Brain microvascular endothelial cell (primary cell): Measurements from ENCODE around the gene GPR62.

Experiments
- DNase-seq: peaks from one replicate; pipeline ENCODE4 v3.0.0-alpha.2; 2020
- H3K27ac ChIP-seq: fragments of 250-450 bp; sonication (Bioruptor Pico); 2 replicates; pipeline ENCODE4 v1.5.1; 2020; ENCODE audit warnings: mild to moderate bottlenecking, moderate library complexity
- H3K27me3 ChIP-seq: fragments of 250-450 bp; sonication (Bioruptor Pico); replicated peaks from 2 replicates; pipeline ENCODE4 v1.5.1; 2020; ENCODE audit warnings: mild to moderate bottlenecking
- H3K36me3 ChIP-seq: fragments of 250-450 bp; sonication (Bioruptor Pico); replicated peaks from 2 replicates; pipeline ENCODE4 v1.5.1; 2020; ENCODE audit warnings: mild to moderate bottlenecking
- H3K4me3 ChIP-seq: 2 replicates; pipeline ENCODE4 v1.5.1; 2011; ENCODE audit warnings: low read depth, mild to moderate bottlenecking, control low read depth, low read length, moderate library complexity
- CTCF ChIP-seq: IDR thresholded peaks from 2 replicates; pipeline ENCODE4 v1.5.1; 2011; ENCODE audit warnings: low read depth, mild to moderate bottlenecking, moderate library complexity, low read length, control low read depth, inconsistent platforms; ENCODE audit errors: missing control alignments
- in situ Hi-C: cut with HindIII; loops from 2 replicates; pipeline ENCODE4 v1.10.0; 2017; ENCODE audit warnings: low sequenced_read_pairs, low pct_ligation_motif_present

GPR62 gene

DNA sequence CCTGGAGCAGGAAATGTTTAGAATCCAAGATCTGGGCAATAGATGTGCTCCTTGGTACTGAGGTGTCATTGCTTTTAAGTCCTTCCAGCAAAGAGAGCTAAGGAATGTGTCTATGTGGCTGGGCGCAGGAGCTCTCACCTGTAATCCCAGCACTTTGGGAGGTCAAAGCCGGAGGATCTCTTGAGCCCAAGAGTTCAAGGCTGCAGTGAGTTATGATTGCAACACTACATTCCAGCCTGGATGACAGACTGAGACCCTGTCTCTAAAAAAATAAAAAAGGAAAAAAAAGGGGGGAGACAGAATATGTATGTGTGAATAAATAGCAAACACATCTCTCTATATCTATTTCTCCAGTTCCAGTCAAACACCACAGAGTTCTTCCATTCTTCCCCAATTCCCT, 4.3 kb upstream of the GPR62 start:
- no peaks in the 10 kb centered on the region for H3K27me3 ChIP-seq

DNA sequence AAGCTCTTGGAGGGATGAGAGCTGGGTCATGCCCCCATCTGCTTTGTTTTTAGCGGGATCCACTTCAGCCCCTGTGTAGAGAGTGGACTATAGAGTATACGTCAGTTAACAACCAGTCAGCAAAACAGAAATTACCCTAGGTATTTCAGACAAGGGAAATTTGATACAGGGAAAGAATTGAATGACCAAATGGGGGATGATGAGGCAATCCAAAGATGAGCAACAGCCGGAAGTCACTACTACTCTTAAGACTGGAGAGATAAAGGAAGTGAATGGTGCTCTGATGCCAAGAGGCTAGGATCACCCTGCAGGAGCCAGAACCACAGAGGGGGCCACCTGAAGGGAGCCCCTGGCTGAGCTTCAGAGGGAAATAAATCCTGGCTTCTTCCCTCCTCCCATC, 1.7 kb upstream of the GPR62 start:
- in situ Hi-C loops = no loop called here
- H3K4me3 ChIP-seq = no peak overlapping the region
- no peaks in the 10 kb centered on the region for H3K27me3 ChIP-seq
- H3K27ac ChIP-seq = no peak overlapping the region
- no peaks in the 10 kb centered on the region for H3K36me3 ChIP-seq
- TF ChIP-seq CTCF = no peak
- peak; percentile 67 for DNase-seq

More for the DNA sequence above, 4.3 kb upstream of the GPR62 start:
- no peak overlapping the region for H3K27ac ChIP-seq
- DNase-seq = no peak
- no peak overlapping the region for H3K4me3 ChIP-seq
- H3K36me3 ChIP-seq = no peaks in the 10 kb centered on the region
- in situ Hi-C loops = no loop called here
- no peak for TF ChIP-seq CTCF

DNA sequence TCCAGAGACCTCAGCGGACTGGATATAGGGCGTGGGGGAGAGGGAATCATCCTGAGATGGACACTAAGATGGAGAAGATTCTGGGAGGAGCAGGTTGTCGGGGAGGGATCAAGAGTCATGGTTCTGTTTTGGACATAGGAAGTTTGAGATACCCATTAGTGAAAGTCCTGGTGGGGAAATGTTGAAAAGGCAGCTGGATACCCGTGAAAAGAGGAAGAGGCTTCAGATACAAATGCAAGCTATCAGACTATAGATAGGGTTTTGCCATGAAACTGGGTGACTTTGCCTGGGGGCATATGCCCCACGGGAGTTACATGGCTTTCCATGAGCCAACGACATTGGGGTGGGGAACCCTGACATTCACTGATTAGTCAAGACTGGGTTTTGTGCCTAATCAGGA, 1.1 kb upstream of the GPR62 start:
- Histone ChIP-seq H3K27ac (no peak overlapping the region), H3K36me3 (no peaks in the 10 kb centered on the region), H3K27me3 (no peaks in the 10 kb centered on the region), H3K4me3 (no peak overlapping the region)
- no peak for TF ChIP-seq CTCF
- in situ Hi-C loops = no loop called here
- DNase-seq = no peak

DNA sequence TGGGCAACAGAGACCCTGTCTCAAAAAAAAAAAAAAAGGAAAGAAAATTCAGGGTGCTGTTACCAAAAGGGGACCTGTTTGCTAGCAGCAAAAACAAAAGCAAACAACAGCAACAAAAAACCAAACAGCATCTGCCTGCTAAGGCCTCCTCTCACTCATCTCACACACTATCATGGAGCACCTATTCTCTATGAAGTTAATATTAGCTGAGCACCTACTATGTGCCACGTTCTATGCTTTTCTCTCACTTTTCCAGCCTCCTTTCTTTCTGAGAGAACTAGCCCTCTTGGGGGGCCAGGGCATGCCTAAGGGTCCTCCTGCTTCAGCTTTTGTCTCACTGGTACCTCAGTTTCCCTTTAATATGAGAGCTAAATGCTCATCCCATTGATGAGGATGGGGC, 468 bp upstream of the GPR62 start:
- no peak overlapping the region for H3K27ac ChIP-seq
- no peak for DNase-seq
- no peaks in the 10 kb centered on the region for H3K27me3 ChIP-seq
- in situ Hi-C loops = no loop called here
- H3K36me3 ChIP-seq = peaks cover under 1% of the 10 kb centered on the region
- no peak for TF ChIP-seq CTCF
- H3K4me3 ChIP-seq = no peak overlapping the region

DNA sequence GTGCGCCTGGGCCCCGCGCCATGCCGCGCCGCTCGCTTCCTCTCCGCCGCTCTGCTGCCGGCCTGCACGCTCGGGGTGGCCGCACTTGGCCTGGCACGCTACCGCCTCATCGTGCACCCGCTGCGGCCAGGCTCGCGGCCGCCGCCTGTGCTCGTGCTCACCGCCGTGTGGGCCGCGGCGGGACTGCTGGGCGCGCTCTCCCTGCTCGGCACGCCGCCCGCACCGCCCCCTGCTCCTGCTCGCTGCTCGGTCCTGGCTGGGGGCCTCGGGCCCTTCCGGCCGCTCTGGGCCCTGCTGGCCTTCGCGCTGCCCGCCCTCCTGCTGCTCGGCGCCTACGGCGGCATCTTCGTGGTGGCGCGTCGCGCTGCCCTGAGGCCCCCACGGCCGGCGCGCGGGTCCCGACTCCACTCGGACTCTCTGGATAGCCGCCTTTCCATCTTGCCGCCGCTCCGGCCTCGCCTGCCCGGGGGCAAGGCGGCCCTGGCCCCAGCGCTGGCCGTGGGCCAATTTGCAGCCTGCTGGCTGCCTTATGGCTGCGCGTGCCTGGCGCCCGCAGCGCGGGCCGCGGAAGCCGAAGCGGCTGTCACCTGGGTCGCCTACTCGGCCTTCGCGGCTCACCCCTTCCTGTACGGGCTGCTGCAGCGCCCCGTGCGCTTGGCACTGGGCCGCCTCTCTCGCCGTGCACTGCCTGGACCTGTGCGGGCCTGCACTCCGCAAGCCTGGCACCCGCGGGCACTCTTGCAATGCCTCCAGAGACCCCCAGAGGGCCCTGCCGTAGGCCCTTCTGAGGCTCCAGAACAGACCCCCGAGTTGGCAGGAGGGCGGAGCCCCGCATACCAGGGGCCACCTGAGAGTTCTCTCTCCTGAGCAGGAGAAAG, 951 bp downstream of the GPR62 start:
- DNase-seq = no peak
- Histone ChIP-seq H3K36me3 (peaks cover 2% of the 10 kb centered on the region), H3K27me3 (no peaks in the 10 kb centered on the region), H3K4me3 (peak overlapping the region; percentile 29), H3K27ac (no peak overlapping the region)
- in situ Hi-C loops = no loop called here
- peak; percentile 71 for TF ChIP-seq CTCF
